ENCODE results near the gene NGEF. TPM values are rescaled to one million over a fixed set of nuclear protein-coding genes. Genes with fewer than 3 reads are reported as not detected.

NGEF gene
- total and polyA plus RNA-seq, 10 of the 15 experiments (the other 5 are each of a cell fraction or from before 2014, with no cell fraction given): 0.12 TPM; not detected in 9

DNA sequence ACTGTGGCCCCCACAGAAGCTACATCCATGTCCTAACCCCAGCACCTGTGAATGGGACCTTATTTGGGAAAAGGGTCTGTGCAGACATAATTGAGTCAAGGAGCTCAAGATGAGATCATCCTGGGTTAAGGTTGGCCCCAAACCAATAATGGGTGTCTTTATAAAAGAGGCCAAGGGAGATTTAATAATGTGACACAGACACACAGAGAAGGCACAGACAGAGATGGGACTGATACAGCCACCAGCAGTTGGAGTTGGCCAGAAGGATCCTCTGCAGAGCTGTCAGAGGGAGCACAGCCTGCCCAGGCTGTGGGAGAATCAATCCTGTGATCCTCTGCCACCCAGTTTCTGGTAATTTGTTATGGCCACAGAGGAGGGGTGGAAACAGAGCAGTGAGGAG is 116.9 kb downstream of the NGEF start (continued):
- no peak for TF ChIP-seq JUND (IDR thresholded peaks at IDR 0.05; ENCODE audit: low read depth, low read length)

DNA sequence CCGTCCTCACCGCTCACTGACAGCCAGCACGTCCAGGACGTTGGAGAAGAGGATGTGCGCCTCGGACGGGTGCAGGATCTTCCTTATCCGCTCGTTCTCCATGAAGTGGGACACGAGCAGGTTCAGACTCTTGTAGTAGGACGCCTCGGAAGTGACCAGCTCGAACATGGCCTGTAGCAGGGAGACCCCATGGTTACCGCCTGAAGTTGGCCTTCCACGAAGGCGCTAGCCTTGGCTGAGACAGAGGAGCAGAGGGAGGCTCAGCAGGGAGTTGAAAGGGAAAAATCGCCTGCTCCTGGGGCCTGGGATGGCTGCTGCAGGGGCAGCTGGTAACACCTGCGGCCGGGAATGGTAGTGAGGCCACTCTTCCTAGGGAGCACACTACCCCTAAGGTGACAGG is 118.3 kb downstream of the NGEF start:
- no peak overlapping the region for H3K9ac ChIP-seq (ENCODE audit: control insufficient read depth, insufficient read depth, low read length)
- H3K27ac ChIP-seq (ENCODE audit: control insufficient read depth, insufficient read depth): no peak overlapping the region
- H3K9me3 ChIP-seq (replicated peaks; ENCODE audit: control insufficient read depth, insufficient read depth, low read length): no peaks in the 10 kb centered on the region
- no TSS peak for BruUV-seq (replicated peaks)
- no peak for DNase-seq (ENCODE audit: low read depth, low spot score)
- in situ Hi-C loops (cut with MboI): no loop called here
- H4K20me1 ChIP-seq (ENCODE audit: control insufficient read depth, insufficient read depth): no peaks in the 10 kb centered on the region
- no peak overlapping the region for H3K4me2 ChIP-seq (ENCODE audit: control insufficient read depth, insufficient read depth)
- 51% methylated on average over 19 of the region's 19 CpGs for WGBS (ENCODE audit: insufficient coverage, insufficient replicate concordance, low lambda C conversion rate, missing lambda C conversion rate)
- H3K79me2 ChIP-seq (ENCODE audit: control insufficient read depth, insufficient read depth, low read length): no peaks in the 10 kb centered on the region
- no peak for FAIRE-seq
- ChIA-PET CTCF (no interaction called here), POLR2A (no interaction called here), SMC1A (ENCODE audit: uncharacterized antibody, unreplicated experiment) (no interaction called here), RAD21 (ENCODE audit: unreplicated experiment) (no interaction called here)
- H3K4me3 ChIP-seq: no peak overlapping the region
- intact Hi-C loops (cut with micrococcal nuclease; ENCODE audit: unreplicated experiment): no loop called here
- no peaks in the 10 kb centered on the region for H3K36me3 ChIP-seq (ENCODE audit: control insufficient read depth in 2 of 2, insufficient read depth in 2 of 2, low read length in 1 of 2)
- H3K4me1 ChIP-seq (ENCODE audit: control insufficient read depth, insufficient read depth, low read length): no peaks in the 10 kb centered on the region
- no peaks in the 10 kb centered on the region for H3K27me3 ChIP-seq (replicated peaks in 1 of 2; ENCODE audit: control insufficient read depth in 2 of 2, insufficient read depth in 2 of 2, low read length in 1 of 2)
- H2AFZ ChIP-seq (ENCODE audit: control insufficient read depth, low read depth, low read length): no peak overlapping the region
- ATAC-seq: no peak
- TF ChIP-seq JUNB (IDR thresholded peaks at IDR 0.05) (no peak), BCL11A (IDR thresholded peaks at IDR 0.05; ENCODE audit: low read depth, low read length) (no peak), CBFB (IDR thresholded peaks at IDR 0.05; ENCODE audit: low read depth) (no peak), JUND (IDR thresholded peaks at IDR 0.05; ENCODE audit: low read depth, low read length) (no peak), RAD51 (IDR thresholded peaks at IDR 0.05) (no peak), TBL1XR1 (IDR thresholded peaks at IDR 0.05; ENCODE audit: low read depth, low read length) (no peak), POLR2AphosphoS5 (IDR thresholded peaks at IDR 0.05; ENCODE audit: low read length) (no peak), ZSCAN29 (IDR thresholded peaks at IDR 0.05) (no peak), ZNF217 (IDR thresholded peaks at IDR 0.05) (no peak), SP1 (IDR thresholded peaks at IDR 0.05; ENCODE audit: low read depth, low read length) (no peak), SMC3 (IDR thresholded peaks at IDR 0.05; ENCODE audit: borderline replicate concordance, low read length) (no peak), SUZ12 (IDR thresholded peaks at IDR 0.05; ENCODE audit: unreplicated experiment) (no peak)
- TF ChIP-seq, protein P1, sequence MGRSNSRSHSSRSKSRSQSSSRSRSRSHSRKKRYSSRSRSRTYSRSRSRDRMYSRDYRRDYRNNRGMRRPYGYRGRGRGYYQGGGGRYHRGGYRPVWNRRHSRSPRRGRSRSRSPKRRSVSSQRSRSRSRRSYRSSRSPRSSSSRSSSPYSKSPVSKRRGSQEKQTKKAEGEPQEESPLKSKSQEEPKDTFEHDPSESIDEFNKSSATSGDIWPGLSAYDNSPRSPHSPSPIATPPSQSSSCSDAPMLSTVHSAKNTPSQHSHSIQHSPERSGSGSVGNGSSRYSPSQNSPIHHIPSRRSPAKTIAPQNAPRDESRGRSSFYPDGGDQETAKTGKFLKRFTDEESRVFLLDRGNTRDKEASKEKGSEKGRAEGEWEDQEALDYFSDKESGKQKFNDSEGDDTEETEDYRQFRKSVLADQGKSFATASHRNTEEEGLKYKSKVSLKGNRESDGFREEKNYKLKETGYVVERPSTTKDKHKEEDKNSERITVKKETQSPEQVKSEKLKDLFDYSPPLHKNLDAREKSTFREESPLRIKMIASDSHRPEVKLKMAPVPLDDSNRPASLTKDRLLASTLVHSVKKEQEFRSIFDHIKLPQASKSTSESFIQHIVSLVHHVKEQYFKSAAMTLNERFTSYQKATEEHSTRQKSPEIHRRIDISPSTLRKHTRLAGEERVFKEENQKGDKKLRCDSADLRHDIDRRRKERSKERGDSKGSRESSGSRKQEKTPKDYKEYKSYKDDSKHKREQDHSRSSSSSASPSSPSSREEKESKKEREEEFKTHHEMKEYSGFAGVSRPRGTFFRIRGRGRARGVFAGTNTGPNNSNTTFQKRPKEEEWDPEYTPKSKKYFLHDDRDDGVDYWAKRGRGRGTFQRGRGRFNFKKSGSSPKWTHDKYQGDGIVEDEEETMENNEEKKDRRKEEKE (IDR thresholded peaks at IDR 0.05): no peak
- TF ChIP-seq, protein P2, sequence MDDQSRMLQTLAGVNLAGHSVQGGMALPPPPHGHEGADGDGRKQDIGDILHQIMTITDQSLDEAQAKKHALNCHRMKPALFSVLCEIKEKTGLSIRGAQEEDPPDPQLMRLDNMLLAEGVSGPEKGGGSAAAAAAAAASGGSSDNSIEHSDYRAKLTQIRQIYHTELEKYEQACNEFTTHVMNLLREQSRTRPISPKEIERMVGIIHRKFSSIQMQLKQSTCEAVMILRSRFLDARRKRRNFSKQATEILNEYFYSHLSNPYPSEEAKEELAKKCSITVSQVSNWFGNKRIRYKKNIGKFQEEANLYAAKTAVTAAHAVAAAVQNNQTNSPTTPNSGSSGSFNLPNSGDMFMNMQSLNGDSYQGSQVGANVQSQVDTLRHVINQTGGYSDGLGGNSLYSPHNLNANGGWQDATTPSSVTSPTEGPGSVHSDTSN (IDR thresholded peaks at IDR 0.05; ENCODE audit: insufficient replicate concordance, low read depth, low read length): no peak
- TF ChIP-seq, protein P3, sequence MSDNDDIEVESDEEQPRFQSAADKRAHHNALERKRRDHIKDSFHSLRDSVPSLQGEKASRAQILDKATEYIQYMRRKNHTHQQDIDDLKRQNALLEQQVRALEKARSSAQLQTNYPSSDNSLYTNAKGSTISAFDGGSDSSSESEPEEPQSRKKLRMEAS (IDR thresholded peaks at IDR 0.05; ENCODE audit: low read depth, low read length): no peak
- TF ChIP-seq, protein P4, sequence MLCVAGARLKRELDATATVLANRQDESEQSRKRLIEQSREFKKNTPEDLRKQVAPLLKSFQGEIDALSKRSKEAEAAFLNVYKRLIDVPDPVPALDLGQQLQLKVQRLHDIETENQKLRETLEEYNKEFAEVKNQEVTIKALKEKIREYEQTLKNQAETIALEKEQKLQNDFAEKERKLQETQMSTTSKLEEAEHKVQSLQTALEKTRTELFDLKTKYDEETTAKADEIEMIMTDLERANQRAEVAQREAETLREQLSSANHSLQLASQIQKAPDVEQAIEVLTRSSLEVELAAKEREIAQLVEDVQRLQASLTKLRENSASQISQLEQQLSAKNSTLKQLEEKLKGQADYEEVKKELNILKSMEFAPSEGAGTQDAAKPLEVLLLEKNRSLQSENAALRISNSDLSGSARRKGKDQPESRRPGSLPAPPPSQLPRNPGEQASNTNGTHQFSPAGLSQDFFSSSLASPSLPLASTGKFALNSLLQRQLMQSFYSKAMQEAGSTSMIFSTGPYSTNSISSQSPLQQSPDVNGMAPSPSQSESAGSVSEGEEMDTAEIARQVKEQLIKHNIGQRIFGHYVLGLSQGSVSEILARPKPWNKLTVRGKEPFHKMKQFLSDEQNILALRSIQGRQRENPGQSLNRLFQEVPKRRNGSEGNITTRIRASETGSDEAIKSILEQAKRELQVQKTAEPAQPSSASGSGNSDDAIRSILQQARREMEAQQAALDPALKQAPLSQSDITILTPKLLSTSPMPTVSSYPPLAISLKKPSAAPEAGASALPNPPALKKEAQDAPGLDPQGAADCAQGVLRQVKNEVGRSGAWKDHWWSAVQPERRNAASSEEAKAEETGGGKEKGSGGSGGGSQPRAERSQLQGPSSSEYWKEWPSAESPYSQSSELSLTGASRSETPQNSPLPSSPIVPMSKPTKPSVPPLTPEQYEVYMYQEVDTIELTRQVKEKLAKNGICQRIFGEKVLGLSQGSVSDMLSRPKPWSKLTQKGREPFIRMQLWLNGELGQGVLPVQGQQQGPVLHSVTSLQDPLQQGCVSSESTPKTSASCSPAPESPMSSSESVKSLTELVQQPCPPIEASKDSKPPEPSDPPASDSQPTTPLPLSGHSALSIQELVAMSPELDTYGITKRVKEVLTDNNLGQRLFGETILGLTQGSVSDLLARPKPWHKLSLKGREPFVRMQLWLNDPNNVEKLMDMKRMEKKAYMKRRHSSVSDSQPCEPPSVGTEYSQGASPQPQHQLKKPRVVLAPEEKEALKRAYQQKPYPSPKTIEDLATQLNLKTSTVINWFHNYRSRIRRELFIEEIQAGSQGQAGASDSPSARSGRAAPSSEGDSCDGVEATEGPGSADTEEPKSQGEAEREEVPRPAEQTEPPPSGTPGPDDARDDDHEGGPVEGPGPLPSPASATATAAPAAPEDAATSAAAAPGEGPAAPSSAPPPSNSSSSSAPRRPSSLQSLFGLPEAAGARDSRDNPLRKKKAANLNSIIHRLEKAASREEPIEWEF (IDR thresholded peaks at IDR 0.05; ENCODE audit: insufficient replicate concordance, low read depth, low read length): no peak
